EH (cell line): ENCODE measurements around the gene RALGDS.
"Not testable (repeated sequence)": the region's sequence is repeated elsewhere in the genome, so short reads cannot be mapped to it uniquely, and the experiment has no call there.

Experiments
- DNase-seq: peaks from one replicate; pipeline ENCODE4 v3.0.0-alpha.2; 2015; ENCODE audit warnings: low read depth

Gene RALGDS

DNA sequence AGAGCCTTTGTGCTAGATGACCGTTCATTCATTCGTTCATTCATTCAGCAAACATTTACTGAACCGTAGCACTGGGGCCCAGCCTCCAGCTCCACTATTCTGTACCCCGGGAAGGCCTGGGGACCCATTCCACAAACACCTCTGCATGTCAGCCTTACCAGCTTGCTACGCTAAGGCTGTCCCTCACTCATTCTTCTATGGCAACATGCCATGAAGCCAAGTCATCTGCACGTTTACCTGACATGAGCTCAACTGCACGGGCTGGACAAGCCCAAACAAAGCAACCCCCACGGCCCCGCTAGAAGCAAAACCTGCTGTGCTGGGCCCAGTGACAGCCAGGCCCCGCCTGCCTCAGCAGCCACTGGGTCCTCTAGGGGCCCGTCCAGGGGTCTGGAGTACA, 53.2 kb downstream of the RALGDS start:
- no peak for DNase-seq

DNA sequence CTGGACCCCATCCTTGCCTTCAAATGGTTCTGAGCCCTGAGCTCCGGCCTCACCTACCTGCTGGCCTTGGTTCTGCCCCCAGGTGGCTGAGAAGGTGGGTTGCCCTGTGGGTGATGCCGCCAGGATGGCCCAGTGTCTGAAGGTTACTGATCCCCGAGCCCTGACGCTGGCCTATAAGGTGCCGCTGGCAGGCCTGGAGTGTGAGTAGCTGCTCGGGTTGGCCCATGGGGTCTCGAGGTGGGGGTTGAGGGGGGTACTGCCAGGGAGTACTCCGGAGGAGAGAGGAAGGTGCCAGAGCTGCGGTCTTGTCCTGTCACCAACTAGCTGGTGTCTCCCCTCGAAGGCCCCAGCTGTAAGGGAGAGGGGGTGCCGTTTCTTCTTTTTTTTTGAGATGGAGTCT, 54.0 kb downstream of the RALGDS start:
- no peak for DNase-seq

DNA sequence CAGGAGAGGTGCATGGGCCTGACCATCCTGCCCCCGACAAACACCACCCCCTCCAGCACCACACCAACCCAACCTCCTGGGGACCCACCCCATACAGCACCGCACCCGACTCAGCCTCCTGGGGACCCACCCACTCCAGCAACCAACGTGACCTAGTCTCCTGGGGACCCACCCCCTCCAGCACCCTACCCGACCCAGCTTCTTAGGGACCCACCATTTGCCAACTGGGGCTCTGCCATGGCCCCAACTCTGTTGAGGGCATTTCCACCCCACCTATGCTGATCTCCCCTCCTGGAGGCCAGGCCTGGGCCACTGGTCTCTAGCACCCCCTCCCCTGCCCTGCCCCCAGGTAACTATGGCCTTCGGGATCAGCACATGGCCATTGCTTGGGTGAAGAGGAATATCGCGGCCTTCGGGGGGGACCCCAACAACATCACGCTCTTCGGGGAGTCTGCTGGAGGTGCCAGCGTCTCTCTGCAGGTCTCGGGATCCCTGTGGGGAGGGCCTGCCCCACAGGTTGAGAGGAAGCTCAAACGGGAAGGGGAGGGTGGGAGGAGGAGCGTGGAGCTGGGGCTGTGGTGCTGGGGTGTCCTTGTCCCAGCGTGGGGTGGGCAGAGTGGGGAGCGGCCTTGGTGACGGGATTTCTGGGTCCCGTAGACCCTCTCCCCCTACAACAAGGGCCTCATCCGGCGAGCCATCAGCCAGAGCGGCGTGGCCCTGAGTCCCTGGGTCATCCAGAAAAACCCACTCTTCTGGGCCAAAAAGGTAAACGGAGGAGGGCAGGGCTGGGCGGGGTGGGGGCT, 54.7 kb downstream of the RALGDS start:
- no peak for DNase-seq

DNA sequence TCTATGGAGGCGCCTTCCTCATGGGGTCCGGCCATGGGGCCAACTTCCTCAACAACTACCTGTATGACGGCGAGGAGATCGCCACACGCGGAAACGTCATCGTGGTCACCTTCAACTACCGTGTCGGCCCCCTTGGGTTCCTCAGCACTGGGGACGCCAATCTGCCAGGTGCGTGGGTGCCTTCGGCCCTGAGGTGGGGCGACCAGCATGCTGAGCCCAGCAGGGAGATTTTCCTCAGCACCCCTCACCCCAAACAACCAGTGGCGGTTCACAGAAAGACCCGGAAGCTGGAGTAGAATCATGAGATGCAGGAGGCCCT, 56.0 kb downstream of the RALGDS start:
- DNase-seq = no peak

DNA sequence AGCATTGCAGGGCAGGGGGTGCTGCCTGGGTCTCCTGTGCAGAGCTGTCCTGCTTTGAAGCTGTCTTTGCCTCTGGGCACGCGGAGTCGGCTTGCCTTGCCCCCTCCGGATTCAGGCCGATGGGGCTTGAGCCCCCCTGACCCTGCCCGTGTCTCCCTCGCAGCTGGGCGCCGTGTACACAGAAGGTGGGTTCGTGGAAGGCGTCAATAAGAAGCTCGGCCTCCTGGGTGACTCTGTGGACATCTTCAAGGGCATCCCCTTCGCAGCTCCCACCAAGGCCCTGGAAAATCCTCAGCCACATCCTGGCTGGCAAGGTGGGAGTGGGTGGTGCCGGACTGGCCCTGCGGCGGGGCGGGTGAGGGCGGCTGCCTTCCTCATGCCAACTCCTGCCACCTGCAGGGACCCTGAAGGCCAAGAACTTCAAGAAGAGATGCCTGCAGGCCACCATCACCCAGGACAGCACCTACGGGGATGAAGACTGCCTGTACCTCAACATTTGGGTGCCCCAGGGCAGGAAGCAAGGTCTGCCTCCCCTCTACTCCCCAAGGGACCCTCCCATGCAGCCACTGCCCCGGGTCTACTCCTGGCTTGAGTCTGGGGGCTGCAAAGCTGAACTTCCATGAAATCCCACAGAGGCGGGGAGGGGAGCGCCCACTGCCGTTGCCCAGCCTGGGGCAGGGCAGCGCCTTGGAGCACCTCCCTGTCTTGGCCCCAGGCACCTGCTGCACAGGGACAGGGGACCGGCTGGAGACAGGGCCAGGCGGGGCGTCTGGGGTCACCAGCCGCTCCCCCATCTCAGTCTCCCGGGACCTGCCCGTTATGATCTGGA, 56.6 kb downstream of the RALGDS start:
- no peak for DNase-seq

DNA sequence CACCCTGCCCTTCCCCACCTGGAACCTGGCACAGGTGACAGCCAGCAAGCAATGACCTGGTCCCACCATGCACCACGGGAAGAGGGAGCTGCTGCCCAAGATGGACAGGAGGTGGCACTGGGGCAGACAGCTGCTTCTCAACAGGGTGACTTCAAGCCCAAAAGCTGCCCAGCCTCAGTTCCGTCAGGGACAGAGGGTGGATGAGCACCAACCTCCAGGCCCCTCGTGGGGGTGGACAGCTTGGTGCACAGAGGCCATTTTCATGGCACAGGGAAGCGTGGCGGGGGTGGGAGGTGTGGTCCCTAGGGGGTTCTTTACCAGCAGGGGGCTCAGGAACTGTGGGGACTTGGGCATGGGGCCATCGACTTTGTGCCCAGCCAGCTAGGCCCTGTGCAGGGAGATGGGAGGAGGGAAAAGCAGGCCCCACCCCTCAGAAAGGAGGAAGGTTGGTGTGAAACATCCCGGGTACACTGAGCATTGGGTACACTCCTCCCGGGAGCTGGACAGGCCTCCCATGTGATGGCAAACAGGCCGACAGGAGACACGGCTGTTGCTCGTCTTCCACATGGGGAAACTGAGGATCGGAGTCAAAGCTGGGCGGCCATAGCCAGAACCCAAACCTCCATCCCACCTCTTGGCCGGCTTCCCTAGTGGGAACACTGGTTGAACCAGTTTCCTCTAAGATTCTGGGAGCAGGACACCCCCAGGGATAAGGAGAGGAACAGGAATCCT, 57.4 kb downstream of the RALGDS start:
- DNase-seq = no peak

DNA sequence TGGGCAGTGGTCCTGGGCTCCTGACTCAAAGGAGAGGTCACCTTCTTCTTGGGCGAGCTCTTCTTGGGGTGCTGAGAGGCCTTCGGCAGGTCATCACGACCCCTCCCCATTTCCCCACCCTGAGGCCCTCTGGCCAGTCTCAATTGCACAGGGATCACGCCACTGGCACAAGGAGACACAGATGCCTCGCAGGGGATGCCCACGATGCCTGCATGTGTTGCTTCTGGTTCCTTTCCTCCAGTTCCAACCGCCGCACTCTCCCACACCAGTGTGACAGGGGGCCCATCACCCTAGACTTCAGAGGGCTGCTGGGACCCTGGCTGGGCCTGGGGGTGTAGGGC, 57.9 kb downstream of the RALGDS start:
- no peak for DNase-seq

DNA sequence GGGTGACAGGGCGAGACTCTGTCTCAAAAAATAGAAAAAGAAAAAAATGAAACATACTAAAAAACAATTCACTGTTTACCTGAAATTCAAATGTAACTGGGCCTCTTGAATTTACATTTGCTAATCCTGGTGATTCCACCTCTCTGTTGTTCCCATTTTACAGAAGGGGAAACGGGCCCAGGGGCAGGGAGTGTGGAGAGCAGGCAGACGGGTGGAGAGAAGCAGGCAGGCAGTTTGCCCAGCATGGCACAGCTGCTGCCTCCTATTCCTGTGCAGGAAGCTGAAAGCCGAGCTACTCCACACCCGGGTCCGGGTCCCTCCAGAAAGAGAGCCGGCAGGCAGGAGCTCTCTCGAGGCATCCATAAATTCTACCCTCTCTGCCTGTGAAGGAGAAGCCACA, 58.5 kb downstream of the RALGDS start:
- not testable (repeated sequence) for DNase-seq

DNA sequence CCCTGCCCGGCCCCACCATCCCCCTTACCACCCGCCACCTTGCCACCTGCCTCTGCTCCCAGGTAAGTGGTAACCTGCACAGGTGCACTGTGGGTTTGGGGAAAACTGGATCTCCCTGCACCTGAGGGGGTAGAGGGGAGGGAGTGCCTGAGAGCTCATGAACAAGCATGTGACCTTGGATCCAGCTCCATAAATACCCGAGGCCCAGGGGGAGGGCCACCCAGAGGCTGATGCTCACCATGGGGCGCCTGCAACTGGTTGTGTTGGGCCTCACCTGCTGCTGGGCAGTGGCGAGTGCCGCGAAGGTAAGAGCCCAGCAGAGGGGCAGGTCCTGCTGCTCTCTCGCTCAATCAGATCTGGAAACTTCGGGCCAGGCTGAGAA, 59.3 kb downstream of the RALGDS start, which contains the start of gene CEL:
TSS of gene CEL (plus strand) at position 218 of the 382 bp plus-strand sequence. CDS start at position 240, 22 bp downstream.
- not testable (repeated sequence) for DNase-seq

DNA sequence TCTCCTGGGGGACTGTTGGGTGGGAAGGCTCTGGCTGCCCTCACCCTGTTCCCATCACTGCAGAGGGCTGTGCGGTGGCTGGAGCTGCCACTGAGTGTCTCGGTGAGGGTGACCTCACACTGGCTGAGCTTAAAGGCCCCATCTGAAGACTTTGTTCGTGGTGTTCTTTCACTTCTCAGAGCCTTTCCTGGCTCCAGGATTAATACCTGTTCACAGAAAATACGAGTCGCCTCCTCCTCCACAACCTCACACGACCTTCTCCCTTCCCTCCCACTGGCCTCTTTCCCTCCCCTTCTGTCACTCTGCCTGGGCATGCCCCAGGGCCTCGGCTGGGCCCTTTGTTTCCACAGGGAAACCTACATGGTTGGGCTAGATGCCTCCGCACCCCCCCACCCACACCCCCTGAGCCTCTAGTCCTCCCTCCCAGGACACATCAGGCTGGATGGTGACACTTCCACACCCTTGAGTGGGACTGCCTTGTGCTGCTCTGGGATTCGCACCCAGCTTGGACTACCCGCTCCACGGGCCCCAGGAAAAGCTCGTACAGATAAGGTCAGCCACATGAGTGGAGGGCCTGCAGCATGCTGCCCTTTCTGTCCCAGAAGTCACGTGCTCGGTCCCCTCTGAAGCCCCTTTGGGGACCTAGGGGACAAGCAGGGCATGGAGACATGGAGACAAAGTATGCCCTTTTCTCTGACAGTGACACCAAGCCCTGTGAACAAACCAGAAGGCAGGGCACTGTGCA, 59.8 kb downstream of the RALGDS start:
- DNase-seq = not testable (repeated sequence)

DNA sequence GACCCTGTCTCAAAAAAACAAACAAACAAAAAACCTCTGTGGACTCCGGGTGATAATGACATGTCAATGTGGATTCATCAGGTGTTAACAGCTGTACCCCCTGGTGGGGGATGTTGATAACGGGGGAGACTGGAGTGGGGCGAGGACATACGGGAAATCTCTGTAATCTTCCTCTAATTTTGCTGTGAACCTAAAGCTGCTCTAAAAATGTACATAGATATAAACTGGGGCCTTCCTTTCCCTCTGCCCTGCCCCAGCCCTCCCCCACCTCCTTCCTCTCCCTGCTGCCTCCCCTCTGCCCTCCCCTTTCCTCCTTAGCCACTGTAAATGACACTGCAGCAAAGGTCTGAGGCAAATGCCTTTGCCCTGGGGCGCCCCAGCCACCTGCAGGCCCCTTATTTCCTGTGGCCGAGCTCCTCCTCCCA, 60.6 kb downstream of the RALGDS start:
- DNase-seq = no peak

DNA sequence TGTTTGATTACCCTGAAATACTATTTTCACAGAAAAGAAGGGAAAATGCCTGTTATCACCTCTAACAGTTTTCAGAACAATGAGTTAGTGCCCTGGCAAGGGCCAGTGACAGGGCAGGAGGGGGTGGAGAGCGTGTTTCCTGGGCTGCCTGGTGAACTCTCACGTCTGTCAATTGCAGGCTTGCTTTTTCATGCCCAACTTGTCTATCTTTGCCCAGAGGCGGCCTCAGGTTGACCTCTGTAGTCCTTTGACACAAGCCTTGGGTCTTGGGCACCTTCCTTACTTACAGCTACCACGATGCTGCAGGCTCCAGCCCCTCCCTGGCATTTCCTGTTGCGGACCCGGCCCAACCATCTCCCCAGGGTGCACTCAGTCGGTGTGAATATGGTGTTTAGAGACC, 61.4 kb downstream of the RALGDS start:
- DNase-seq = no peak

DNA sequence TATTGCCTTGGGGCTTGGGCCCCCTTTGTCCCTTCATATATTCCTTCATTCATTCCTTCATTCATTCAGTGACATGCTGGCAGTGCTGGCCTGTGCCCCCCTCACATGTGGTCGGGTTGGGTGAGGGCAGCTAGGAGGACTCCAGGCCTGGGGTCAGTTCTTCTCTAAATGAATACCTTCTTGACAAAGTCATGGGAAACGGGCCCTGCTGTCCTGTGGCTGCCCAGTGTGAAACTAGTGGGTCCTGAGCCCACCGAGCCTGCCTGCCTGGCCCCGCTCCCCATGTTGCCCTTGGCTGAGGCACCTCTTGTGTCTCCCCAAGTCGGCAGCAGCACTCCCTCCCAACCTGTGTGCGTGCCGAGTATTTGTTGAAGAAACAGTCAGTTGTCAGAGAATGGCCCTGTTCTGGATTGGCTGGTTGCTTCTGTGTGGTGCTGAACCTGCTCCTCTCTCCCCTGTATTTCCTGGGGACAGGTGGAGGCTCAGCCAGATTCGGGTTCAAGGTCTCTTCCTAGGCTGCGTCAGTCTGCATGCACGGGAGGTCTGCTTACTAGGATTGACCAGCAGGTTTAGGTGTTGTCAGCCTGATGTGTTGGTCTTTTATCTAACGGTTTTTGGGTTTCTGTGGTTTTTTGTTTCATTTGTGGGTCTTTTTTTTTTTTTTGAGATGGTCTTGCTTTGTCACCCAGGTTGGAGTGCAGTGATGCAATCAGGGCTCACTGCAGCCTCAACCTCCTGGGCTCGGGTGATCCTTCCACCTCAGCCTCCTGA, 62.3 kb downstream of the RALGDS start:
- DNase-seq = no peak

DNA sequence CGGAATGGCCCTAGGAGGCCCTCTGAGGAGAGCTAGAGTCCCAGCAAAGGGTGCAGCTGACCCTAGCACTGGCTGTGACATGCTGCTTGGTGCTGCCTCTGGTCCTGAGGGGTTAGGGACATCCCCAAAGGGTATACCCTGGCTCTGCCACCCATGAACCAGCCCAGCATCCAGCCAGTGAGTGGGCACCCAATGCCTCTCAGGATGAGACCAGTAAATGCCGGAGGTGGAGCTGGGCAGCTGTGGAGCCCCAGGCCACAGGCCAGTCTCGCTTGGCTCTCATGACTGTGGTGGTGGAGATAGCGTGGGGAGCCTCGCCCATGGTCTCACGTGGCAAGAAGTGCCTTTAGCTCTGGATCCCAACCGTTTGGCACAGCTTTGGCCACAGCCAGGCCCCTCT, 63.0 kb downstream of the RALGDS start:
- no peak for DNase-seq

DNA sequence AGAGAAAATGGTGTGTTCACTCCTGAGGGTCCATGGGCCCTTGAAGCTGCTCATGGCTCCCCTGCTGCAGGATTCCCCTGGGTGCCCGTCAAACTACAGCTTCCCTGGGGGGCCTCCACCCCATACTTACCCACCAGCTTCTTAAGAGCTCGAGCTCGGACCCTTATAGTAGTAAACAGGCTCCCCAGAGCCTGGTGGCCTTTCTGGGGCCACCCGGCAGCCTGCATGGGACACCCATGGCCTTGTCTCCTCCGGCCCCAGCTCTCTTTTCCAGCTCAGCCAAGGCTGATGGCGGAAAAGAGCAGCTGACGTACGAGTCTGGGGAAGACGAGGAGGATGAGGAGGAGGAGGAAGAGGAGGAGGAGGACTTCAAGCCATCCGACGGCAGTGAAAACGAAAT, 63.5 kb downstream of the RALGDS start:
- no peak for DNase-seq

DNA sequence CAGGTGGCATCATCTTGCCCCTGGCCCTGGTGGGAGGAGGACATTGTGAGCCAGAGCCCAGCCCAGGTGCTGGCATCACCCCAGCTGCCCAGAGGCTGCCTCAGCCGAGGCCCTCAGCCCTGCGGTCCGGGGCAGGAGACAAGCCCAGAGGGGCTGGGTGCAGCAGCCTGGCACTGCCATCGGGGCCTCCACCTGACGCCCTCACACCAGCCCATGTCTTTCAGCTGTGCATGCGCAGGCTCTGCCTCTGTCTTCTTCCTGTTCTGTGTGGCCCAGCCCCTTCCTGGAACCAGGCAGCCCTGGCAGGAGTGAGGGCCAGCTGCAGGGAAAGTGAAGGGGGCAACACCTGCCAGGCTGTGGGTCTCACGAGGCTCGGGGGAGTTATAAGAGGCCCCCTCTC, 64.0 kb downstream of the RALGDS start:
- no peak for DNase-seq

DNA sequence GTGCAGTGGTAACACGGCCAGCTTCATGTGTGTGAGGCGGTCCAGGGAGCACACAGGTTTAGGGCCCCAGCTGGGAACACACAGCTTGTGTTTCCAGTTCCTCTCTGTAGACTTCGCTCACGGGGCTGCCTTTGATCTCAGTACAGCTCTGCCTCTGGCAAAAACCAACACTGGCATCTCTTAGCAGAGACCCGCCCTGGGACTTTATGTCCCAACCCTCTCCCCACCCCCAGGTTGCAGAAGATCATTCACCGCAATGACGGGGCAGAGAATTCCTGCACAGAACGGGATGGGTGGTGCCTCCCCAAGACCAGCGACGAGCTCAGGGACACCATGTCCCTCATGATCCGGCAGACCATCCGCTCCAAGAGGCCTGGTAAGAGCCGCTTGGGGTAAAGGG, 64.5 kb downstream of the RALGDS start:
- DNase-seq = no peak

DNA sequence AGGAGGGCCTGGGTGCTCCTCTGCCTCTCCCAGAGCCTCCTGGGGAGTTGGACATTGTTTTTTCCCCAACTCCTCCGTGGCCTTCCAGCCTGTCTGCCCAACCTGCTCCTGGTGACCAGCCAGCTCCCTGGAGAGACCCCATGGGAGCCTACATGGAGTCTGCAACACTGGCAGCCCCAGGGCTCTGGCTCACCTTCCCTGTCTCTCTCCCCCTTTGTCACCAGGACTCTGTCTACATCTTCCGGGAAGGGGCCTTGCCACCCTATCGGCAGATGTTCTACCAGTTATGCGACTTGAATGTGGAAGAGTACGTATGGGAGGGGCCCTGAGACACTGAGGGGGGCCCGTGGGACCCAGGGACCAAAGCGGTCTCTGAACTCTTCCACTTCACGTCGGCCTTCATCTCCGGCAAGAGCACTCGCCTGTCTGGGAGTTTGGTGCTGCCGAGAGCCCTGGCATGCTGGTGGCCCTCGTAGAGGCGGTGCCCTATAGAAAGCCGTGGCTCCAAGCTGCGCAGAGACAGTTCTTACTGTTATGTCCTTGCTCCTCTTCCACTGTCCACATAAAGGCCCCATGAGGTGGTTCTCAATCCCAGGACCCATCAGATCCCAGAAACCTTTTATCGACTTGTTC, 65.1 kb downstream of the RALGDS start:
- no peak for DNase-seq

DNA sequence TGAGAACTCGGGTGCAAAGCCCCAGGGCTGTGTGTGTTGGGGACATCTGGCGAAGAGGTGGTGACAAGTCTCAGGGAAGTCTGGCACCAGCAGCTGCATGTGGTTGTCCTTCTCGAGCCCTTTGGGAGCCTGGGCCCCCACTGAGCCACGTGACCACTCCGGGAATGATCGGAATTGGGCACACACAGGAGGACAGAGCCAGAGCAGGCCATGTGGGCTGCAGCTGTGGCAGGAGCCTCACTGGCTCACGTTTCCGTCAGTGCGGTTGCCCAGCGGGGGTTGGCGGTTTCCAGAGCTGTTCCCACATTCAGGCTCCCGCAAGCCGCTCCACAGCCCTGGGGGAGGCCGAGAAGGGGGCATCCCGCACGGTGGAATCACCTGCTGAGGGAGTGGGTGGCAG, 66.1 kb downstream of the RALGDS start:
- peak; percentile 97 for DNase-seq

DNA sequence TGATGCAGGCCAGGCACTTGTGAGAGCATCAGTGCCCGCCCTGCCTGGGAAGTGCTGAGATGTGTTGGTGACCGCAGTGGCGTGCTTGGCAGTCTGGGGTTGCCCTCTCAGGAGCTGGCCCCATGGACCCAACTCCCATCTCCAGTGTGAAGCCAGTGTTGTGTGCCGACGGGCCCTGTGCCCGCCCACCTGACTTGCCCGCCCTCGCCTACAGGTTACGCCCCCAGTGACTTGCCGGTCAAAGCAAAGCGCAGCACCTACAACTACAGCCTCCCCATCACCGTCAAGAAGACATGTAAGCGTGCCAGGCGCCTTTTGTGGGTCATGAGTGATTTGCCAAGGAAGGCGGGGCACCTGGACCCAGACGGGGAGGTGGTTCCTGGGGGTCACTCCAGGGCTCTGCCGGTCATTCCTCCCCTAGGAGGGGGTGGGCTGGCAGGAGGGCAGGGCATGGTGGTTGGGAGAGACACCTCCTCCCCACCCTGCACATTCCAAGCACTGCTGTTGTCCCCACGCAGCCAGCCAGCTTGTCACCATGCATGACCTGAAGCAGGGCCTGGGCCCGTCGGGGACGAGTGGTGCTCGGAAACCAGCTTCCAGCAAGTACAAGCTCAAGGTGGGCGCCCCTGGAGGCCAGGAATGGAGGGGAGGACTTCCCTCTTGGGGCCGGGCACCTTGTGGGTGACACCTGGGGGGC, 66.7 kb downstream of the RALGDS start:
- DNase-seq = no peak
